K562 (cell line): ENCODE data around the gene HEMK1. TPM values are rescaled to one million over a fixed set of nuclear protein-coding genes. Genes with fewer than 3 reads are reported as not detected.

Experiments
- ATAC-seq: fragments of 200-7000 bp; cut with Tn5 transposase; 3 replicates; pipeline ENCODE4 v1.9.1; 2020; ENCODE audit warnings: moderate library complexity
- BruUV-seq: library from RNA; stranded (reverse); fragments of 400-500 nt; replicated peaks from 2 replicates; lab custom pipeline; 2021; lab: Mats Ljungman, UMichigan
- CTCF ChIA-PET: fragments of 300-600 bp; formaldehyde crosslinking; extraction: SDS; loops from one replicate; lab custom pipeline; 2021; ENCODE audit warnings: low intra/inter-chr PET ratio; lab: Yijun Ruan, JAX
- POLR2A ChIA-PET: fragments of 300-600, 350-650 bp; sonication (Branson Sonifier 250); formaldehyde crosslinking; extraction: SDS; loops from one replicate; lab custom pipeline; 2021; ENCODE audit warnings: antibody characterized with exemption, inconsistent platforms; lab: Yijun Ruan, JAX
- DNase-seq, 4 experiments: peaks; one replicate each; pipeline versions ENCODE4 v3.0.0 to v3.0.0-alpha.2; 2011 to 2018; ENCODE audit warnings: low spot score in 3 of 4, mixed read lengths in 3 of 4; ENCODE audit errors: extremely low read depth in 1 of 4
- FAIRE-seq: peaks from 2 replicates; lab custom pipeline; 2011; peaks lifted over from hg19 to GRCh38; lab: Jason Lieb, UNC
- H2AFZ ChIP-seq: 2 replicates; pipeline ENCODE4 v1.6.0; 2011; ENCODE audit warnings: low read depth, low read length, control low read depth, inconsistent platforms
- H3K27ac ChIP-seq: fragments of 200-600 bp; 3 replicates; pipeline ENCODE4 v1.8.0; 2011; ENCODE audit warnings: low read depth, mild to moderate bottlenecking, control low read depth, inconsistent platforms, low read length, moderate library complexity, mixed read lengths; ENCODE audit errors: extremely low read depth
- H3K27me3 ChIP-seq, 2 experiments: fragments of 300-600 bp in 1 of 2; 2 replicates in 1 of 2; 3 replicates in 1 of 2; pipeline versions ENCODE4 v1.6.0 to v1.8.0; 2011; ENCODE audit warnings: inconsistent platforms in 2 of 2, low read length in 2 of 2, mild to moderate bottlenecking in 1 of 2, mixed read lengths in 1 of 2, moderate library complexity in 1 of 2; ENCODE audit not compliant: control insufficient read depth in 2 of 2, insufficient read depth in 2 of 2
- H3K36me3 ChIP-seq: fragments of 300-600 bp; 3 replicates; pipeline ENCODE4 v1.8.0; 2011; ENCODE audit warnings: mild to moderate bottlenecking, low read length, inconsistent platforms; ENCODE audit not compliant: control insufficient read depth, insufficient read depth
- H3K4me1 ChIP-seq, 2 experiments: fragments of 200-600 bp in 1 of 2; replicated peaks in 1 of 2; 2 replicates in 1 of 2; 3 replicates in 1 of 2; pipeline versions ENCODE4 v1.5.1 to v1.8.0; 2011; ENCODE audit warnings: inconsistent platforms in 2 of 2, low read length in 2 of 2, mild to moderate bottlenecking in 1 of 2, mixed read lengths in 1 of 2, moderate library complexity in 1 of 2; ENCODE audit not compliant: control insufficient read depth in 2 of 2, insufficient read depth in 2 of 2
- H3K4me2 ChIP-seq: 2 replicates; pipeline ENCODE4 v1.6.1; 2011; ENCODE audit warnings: low read length, control low read depth, inconsistent platforms, mixed read lengths; ENCODE audit not compliant: insufficient read depth
- H3K4me3 ChIP-seq: fragments of 200-600 bp; sonication (generic), shearing (Covaris generic); 2 replicates; pipeline ENCODE4 v1.5.1; 2016; ENCODE audit warnings: control low read depth, inconsistent platforms
- H3K79me2 ChIP-seq: fragments of 200-600 bp; 3 replicates; pipeline ENCODE4 v1.8.0; 2011; ENCODE audit warnings: low read length, inconsistent platforms; ENCODE audit not compliant: control insufficient read depth, insufficient read depth
- H3K9ac ChIP-seq, 2 experiments: 2 replicates each; pipeline versions ENCODE4 v1.6.0 to v1.6.1; 2011; ENCODE audit warnings: low read depth in 2 of 2, low read length in 2 of 2, control low read depth in 1 of 2, inconsistent platforms in 1 of 2, mild to moderate bottlenecking in 1 of 2, mixed read lengths in 1 of 2; ENCODE audit not compliant: insufficient read depth in 1 of 2
- H3K9me1 ChIP-seq: one replicate; pipeline ENCODE4 v1.6.0; 2011; ENCODE audit warnings: inconsistent platforms, mild to moderate bottlenecking, low read length, moderate library complexity; ENCODE audit not compliant: control insufficient read depth, insufficient read depth
- H3K9me3 ChIP-seq: replicated peaks from 2 replicates; pipeline ENCODE4 v1.5.1; 2011; ENCODE audit warnings: low read depth, low read length, inconsistent platforms; ENCODE audit not compliant: control insufficient read depth, insufficient read depth
- H4K20me1 ChIP-seq: replicated peaks from 2 replicates; pipeline ENCODE4 v1.6.1; 2011; ENCODE audit warnings: low read length, inconsistent platforms, mixed read lengths; ENCODE audit not compliant: control insufficient read depth, insufficient read depth
- ELF4 ChIP-seq: fragments of 450-650 bp; formaldehyde crosslinking; IDR thresholded peaks from 2 replicates; pipeline ENCODE4 v1.4.0; 2022; ENCODE audit warnings: missing genetic modification characterization
- MYBL2 ChIP-seq, 2 experiments: fragments of 450-650 bp in 1 of 2; sonication (generic) in 1 of 2; formaldehyde crosslinking in 1 of 2; IDR thresholded peaks; 2 replicates each; pipeline versions ENCODE4 v1.6.1 to v1.8.1; 2017 to 2022; ENCODE audit warnings: borderline replicate concordance in 1 of 2, inconsistent platforms in 1 of 2, low read depth in 1 of 2, mild to moderate bottlenecking in 1 of 2, missing genetic modification reagents in 1 of 2, moderate library complexity in 1 of 2
- SIX5 ChIP-seq, 2 experiments: IDR thresholded peaks; 2 replicates each; pipeline ENCODE4 v1.6.1; 2011; ENCODE audit warnings: low read length in 2 of 2, borderline replicate concordance in 1 of 2, low read depth in 1 of 2, mild to moderate bottlenecking in 1 of 2, moderate library complexity in 1 of 2; ENCODE audit not compliant: insufficient read depth in 1 of 2
- ZNF224 ChIP-seq: sonication (generic); formaldehyde crosslinking; IDR thresholded peaks from 2 replicates; pipeline ENCODE4 v1.8.0; 2022; ENCODE audit warnings: mild to moderate bottlenecking, missing genetic modification reagents
- WGBS: fragments of 100-300 bp; shearing (Covaris generic); methylation state at CpG from one replicate; pipeline ENCODE4 v1.1.6; 2016; ENCODE audit warnings: low coverage, mixed read lengths; ENCODE audit not compliant: insufficient coverage; ENCODE audit errors: missing lambda C conversion rate; 5-methylcytosine and 5-hydroxymethylcytosine counted together
- in situ Hi-C: fragments of 300-500 bp; cut with MboI; formaldehyde crosslinking; loops from 4 replicates; pipeline ENCODE4 v1.15.0; 2018; ENCODE audit warnings: inconsistent platforms, mixed read lengths
- intact Hi-C: fragments of 100-400 bp; cut with micrococcal nuclease; formaldehyde crosslinking; loops from 2 replicates; pipeline ENCODE4 v1.14.2; 2022
- polyA plus RNA-seq, 8 experiments: library from polyadenylated mRNA; depleted of rRNA in 4 of 8; stranded (reverse) in 5 of 8; unstranded in 3 of 8; fragments of >200 nt; fragmentation: Nextera tagmentation in 2 of 8; fragmentation: Illumina TruSeq in 1 of 8; extraction: Ambion mirVana in 2 of 8; extraction: Trizol in 1 of 8; gene quantifications; 2 replicates each; pipeline versions ENCODE4 v1.2.1 to v1.2.3, GENCODE V29; 2011 to 2014; ENCODE audit warnings: inconsistent platforms in 1 of 8, missing spikeins in 1 of 8
- total RNA-seq, 7 experiments: library from RNA; depleted of rRNA in 6 of 7; stranded (reverse); fragments of >200 nt in 6 of 7; fragmentation: Illumina TruSeq in 2 of 7; extraction: Trizol in 2 of 7; gene quantifications; 2 replicates each; pipeline versions ENCODE4 v1.2.1 to v1.2.3, GENCODE V29; 2011 to 2021; ENCODE audit warnings: low replicate concordance in 1 of 7
- TF ChIP-seq, protein P1 (sequence below): fragments of 450-650 bp; IDR thresholded peaks from 2 replicates; pipeline ENCODE4 v1.7.1; 2018; ENCODE audit warnings: mild to moderate bottlenecking, low read depth; ENCODE audit not compliant: partially characterized antibody
- TF ChIP-seq, protein P2 (sequence below), 2 experiments: fragments of 450-650 bp; conservative IDR thresholded peaks; 2 replicates each; pipeline ENCODE4 v1.6.1; 2017; ENCODE audit warnings: mild to moderate bottlenecking in 2 of 2, moderate library complexity in 2 of 2

HEMK1 gene
- total and polyA plus RNA-seq, 9 of the 15 experiments (the other 6 are each of a cell fraction or from before 2014, with no cell fraction given), result 2.0 to 16.8 (median 11.4) TPM

DNA sequence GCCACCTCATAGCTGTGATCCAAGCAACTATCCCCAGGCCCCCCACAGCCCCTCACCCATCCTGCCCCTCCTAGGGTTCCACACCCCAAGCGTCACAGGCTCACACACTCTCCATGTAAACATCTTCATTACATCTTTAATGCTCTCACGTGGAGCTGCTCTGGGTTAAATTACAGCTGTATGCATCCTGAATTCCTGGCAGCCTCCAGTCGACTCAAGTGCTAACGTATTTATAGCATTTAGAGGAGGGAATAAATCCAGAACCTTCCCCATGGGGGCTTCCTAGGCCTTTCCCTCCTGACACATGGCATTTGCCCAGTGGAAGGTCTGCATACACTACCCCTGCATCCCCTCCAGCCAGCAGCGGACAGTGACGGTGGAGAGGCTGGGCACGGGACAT is 11.4 kb upstream of the HEMK1 start:
- H3K9ac ChIP-seq, result peak overlapping the region in 1 of 2 experiments; percentile 26; a peak in 1 of 4 replicates
- no peak overlapping the region for H2AFZ ChIP-seq
- no peaks in the 10 kb centered on the region for H4K20me1 ChIP-seq
- no peaks in the 10 kb centered on the region; a peak in 1 of 5 replicates for H3K4me1 ChIP-seq
- ChIA-PET CTCF (no interaction called here), POLR2A (no interaction called here)
- 19% methylated on average over 7 of the region's 7 CpGs for WGBS
- no peaks in the 10 kb centered on the region for H3K9me3 ChIP-seq
- no peaks in the 10 kb centered on the region for H3K36me3 ChIP-seq
- no peak overlapping the region for H3K27ac ChIP-seq
- no peak for ATAC-seq
- in situ Hi-C loops (no loop called here), intact Hi-C loops (no loop called here)
- DNase-seq, result no peak
- TF ChIP-seq, protein P1, sequence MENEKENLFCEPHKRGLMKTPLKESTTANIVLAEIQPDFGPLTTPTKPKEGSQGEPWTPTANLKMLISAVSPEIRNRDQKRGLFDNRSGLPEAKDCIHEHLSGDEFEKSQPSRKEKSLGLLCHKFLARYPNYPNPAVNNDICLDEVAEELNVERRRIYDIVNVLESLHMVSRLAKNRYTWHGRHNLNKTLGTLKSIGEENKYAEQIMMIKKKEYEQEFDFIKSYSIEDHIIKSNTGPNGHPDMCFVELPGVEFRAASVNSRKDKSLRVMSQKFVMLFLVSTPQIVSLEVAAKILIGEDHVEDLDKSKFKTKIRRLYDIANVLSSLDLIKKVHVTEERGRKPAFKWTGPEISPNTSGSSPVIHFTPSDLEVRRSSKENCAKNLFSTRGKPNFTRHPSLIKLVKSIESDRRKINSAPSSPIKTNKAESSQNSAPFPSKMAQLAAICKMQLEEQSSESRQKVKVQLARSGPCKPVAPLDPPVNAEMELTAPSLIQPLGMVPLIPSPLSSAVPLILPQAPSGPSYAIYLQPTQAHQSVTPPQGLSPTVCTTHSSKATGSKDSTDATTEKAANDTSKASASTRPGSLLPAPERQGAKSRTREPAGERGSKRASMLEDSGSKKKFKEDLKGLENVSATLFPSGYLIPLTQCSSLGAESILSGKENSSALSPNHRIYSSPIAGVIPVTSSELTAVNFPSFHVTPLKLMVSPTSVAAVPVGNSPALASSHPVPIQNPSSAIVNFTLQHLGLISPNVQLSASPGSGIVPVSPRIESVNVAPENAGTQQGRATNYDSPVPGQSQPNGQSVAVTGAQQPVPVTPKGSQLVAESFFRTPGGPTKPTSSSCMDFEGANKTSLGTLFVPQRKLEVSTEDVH, result no peak
- no peak for TF ChIP-seq ZNF224 (CRISPR knock-in tag)
- TF ChIP-seq, protein P2, sequence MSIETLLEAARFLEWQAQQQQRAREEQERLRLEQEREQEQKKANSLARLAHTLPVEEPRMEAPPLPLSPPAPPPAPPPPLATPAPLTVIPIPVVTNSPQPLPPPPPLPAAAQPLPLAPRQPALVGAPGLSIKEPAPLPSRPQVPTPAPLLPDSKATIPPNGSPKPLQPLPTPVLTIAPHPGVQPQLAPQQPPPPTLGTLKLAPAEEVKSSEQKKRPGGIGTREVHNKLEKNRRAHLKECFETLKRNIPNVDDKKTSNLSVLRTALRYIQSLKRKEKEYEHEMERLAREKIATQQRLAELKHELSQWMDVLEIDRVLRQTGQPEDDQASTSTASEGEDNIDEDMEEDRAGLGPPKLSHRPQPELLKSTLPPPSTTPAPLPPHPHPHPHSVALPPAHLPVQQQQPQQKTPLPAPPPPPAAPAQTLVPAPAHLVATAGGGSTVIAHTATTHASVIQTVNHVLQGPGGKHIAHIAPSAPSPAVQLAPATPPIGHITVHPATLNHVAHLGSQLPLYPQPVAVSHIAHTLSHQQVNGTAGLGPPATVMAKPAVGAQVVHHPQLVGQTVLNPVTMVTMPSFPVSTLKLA (conservative IDR thresholded peaks at IDR 0.05), result no peak
- no peak for TF ChIP-seq ELF4 (CRISPR knock-in tag)
- no peak for TF ChIP-seq MYBL2 (IDR thresholded peaks at IDR 0.05; ENCODE audit: low read depth)
- no peak for TF ChIP-seq MYBL2 (CRISPR knock-in tag; IDR thresholded peaks at IDR 0.05; ENCODE audit: borderline replicate concordance)
- TF ChIP-seq SIX5 (IDR thresholded peaks at IDR 0.05; ENCODE audit: borderline replicate concordance in 1 of 2, insufficient read depth in 1 of 2, low read depth in 1 of 2, low read length in 2 of 2), result no peak
- FAIRE-seq, result no peak
- H3K4me2 ChIP-seq, result no peak overlapping the region
- no TSS peak for BruUV-seq
- no peaks in the 10 kb centered on the region for H3K27me3 ChIP-seq
- no peak overlapping the region for H3K4me3 ChIP-seq
- no peaks in the 10 kb centered on the region for H3K79me2 ChIP-seq
- H3K9me1 ChIP-seq, result no peaks in the 10 kb centered on the region
